Activated CD4-positive, alpha-beta memory T cell treated with anti-CD3 and anti-CD28 coated beads for 36 hours (primary cell): ENCODE measurements around the gene VPS37B. TPM values are rescaled to one million over a fixed set of nuclear protein-coding genes. Genes with fewer than 3 reads are reported as not detected.

ENCODE experiments used
- CTCF ChIA-PET: fragments of 350-600 bp; sonication (Branson Sonifier 250); formaldehyde crosslinking; loops from one replicate; lab custom pipeline; 2021; ENCODE audit warnings: antibody characterized with exemption, inconsistent platforms; lab: Charles Lee
- POLR2A ChIA-PET: fragments of 350-600 bp; sonication (Branson Sonifier 250); formaldehyde crosslinking; loops from one replicate; lab custom pipeline; 2021; ENCODE audit warnings: antibody characterized with exemption; lab: Charles Lee
- DNase-seq: peaks from one replicate; pipeline ENCODE4 v3.0.0-alpha.2; 2020
- H3K27ac Mint-ChIP-seq: one replicate; pipeline ENCODE4 v1.8.0; 2021; ENCODE audit warnings: mixed read lengths
- H3K27me3 Mint-ChIP-seq: one replicate; pipeline ENCODE4 v1.8.0; 2021; ENCODE audit warnings: mixed read lengths
- H3K36me3 Mint-ChIP-seq: one replicate; pipeline ENCODE4 v1.8.0; 2021; ENCODE audit warnings: mixed read lengths
- H3K4me1 Mint-ChIP-seq: one replicate; pipeline ENCODE4 v1.8.0; 2021; ENCODE audit warnings: low read depth, mixed read lengths
- H3K4me3 Mint-ChIP-seq: one replicate; pipeline ENCODE4 v1.8.0; 2021; ENCODE audit warnings: mild to moderate bottlenecking, mixed read lengths
- H3K9me3 Mint-ChIP-seq: one replicate; pipeline ENCODE4 v1.8.0; 2021; ENCODE audit warnings: mixed read lengths
- intact Hi-C: fragments of 100-400 bp; cut with micrococcal nuclease; formaldehyde crosslinking; loops from one replicate; pipeline ENCODE4 v1.15.1; 2023
- total RNA-seq, 2 experiments: library from RNA; stranded (reverse); gene quantifications; one replicate each; pipeline ENCODE4 v1.2.3, GENCODE V29; 2021

The VPS37B gene
- total RNA-seq, 2 experiments from 2014 or later = 10.0 to 10.4 TPM

DNA sequence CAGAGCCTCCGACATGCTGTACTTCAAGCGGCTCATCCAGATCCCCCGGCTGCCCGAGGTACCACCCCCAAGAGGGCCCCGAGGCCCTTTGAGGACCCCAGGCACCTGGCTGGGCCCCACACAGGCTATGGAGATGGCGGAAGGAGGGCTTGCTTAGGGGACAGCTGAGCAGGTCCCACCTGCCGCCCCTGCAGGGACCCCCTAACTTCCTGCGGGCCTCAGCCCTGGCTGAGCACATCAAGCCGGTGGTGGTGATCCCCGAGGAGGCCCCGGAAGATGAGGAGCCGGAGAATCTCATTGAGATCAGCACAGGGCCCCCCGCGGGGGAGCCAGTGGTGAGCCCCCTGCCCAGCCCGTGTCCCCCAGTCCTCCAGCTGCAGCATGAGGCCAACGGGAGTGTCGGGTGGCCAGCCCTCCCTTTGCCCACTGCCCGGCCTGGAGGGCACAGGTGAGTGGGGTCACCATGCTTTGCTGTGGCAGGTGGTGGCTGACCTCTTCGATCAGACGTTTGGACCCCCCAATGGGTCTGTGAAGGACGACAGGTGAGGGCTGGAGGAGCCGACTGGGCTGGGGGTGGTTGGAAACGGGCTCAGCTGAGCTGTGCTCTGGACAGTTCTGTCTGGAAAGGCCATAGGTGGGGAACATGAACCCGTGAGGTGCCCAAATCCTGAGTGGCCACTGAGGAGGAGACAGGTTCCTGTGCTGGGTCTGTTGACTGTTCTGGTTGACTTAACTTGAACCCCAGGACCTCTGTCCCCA is 40.7 kb downstream of the VPS37B start:
- Mint-ChIP-seq H3K27ac (no peak overlapping the region), H3K4me1 (no peaks in the 10 kb centered on the region), H3K36me3 (peaks cover 2% of the 10 kb centered on the region), H3K27me3 (no peaks in the 10 kb centered on the region), H3K9me3 (no peaks in the 10 kb centered on the region), H3K4me3 (no peak overlapping the region)
- DNase-seq = no peak
- ChIA-PET POLR2A (no interaction called here), CTCF (interaction anchor here (1.5 kb wide), 1 partner anchor 97 kb away, joined by 9 read pairs; no protein-coding TSS in a partner anchor)
- intact Hi-C loops = no loop called here

DNA sequence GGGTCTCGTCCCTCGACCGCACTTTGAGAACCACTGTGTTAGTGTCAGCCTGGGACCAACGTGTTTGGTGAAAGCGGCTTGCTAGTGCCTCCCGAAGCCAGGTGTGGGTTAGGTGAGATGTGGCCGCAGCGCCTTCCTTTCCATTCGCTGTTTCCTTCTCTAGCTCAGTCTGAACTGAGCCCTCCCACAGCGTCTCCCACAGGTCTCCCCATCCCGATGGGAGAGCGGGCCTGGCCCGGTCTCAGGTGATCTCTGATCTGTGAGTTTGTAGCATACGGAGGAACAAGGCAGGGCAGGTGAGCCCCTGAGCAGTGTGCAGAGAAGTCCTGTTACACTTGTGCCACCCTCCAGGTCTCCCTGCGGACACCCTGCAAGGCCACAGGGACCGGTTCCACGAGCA is 41.4 kb downstream of the VPS37B start:
- H3K4me1 Mint-ChIP-seq = no peaks in the 10 kb centered on the region
- H3K27me3 Mint-ChIP-seq = no peaks in the 10 kb centered on the region
- DNase-seq = no peak
- ChIA-PET POLR2A (interaction anchor here (0.6 kb wide), 1 partner anchor 94 kb away, joined by 4 read pairs; no protein-coding TSS in a partner anchor), CTCF (interaction anchor here (1.1 to 1.4 kb wide), 2 partner anchors 8 to 98 kb away, joined by 3 to 5 read pairs; no protein-coding TSS in a partner anchor)
- no peak overlapping the region for H3K27ac Mint-ChIP-seq
- peaks cover 2% of the 10 kb centered on the region for H3K36me3 Mint-ChIP-seq
- intact Hi-C loops = no loop called here
- no peak overlapping the region for H3K4me3 Mint-ChIP-seq
- no peaks in the 10 kb centered on the region for H3K9me3 Mint-ChIP-seq

DNA sequence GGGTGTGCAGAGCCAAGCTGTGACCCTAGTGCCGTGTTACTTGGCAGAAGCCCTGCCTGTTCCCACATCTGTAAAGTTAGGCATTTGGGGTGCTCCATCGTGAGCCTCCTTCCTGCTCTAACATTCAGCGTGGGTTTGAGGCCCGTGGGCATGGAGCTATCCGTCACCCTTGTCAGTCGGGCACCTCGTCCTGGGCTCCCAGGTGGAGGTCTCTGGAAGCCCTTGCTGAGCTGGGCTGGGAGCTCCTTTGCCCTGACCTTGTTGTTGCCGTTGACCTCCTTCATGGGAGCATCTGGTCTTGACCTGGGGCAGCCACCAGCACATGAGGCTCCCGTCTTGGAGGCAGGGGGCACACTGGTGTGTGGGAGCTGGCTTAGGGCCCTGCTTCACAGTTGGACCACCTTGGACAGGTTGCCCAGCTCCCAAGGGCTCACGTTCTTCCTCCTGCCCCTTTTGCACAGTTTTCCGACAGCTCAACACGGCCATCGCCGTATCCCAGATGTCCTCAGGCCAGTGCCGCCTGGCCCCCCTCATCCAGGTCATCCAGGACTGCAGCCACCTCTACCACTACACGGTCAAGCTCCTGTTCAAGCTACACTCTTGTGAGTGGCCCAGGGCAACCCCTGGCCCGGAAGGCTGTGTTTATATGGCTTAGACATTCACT is 42.2 kb downstream of the VPS37B start:
- H3K4me1 Mint-ChIP-seq = no peaks in the 10 kb centered on the region
- POLR2A ChIA-PET = no interaction called here
- intact Hi-C loops = no loop called here

DNA sequence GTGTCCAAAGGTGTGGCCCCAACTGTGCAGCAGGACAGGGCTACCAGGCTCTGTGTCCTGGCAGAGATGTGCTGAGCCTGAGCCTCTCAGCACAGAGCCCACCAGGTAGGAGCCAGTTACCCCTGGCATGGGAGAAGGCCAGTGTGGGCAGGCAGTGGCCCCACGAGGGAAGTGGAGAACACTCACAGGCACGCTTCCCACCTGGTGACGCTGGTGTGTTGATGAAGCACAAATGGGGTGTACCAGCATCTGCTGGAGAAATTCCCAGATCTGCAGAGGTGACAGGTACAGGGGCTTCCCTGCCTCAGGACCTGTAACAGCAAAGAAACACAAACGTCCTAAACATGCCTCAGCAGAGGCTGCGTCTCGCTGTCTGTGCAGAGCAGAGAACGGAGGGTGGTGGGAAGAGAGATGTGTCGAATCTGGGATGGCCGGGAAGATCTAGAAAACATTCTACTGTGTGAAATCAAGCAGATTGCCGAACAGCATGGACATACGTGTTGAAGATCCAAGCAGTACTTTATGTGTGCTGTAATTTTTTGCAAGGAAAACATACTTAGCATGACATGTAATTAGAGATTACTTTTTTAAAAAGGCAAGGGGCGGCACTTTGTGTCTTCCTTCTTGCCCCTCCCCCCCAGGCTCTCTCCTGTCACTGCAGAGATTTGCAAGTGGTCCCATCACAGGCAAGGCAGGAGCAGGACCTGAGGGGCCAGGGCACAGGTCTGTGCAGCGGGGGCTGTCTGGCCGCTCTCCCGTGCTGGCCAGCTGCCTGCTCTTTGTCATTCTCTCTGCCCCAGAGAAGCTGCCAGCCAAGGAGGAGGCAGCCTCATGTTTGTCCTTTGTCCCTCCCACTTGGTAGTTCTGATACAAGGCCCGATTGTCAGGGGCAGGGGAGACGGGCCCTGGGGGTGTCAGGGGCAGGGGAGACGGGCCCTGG is 43.3 kb downstream of the VPS37B start:
- Mint-ChIP-seq H3K4me3 (no peak overlapping the region), H3K9me3 (no peaks in the 10 kb centered on the region), H3K27me3 (no peaks in the 10 kb centered on the region), H3K27ac (no peak overlapping the region), H3K4me1 (no peaks in the 10 kb centered on the region), H3K36me3 (peaks cover 1% of the 10 kb centered on the region)
- POLR2A ChIA-PET = no interaction called here
- CTCF ChIA-PET = no interaction called here
- DNase-seq = no peak
- intact Hi-C loops = no loop called here

More for the DNA sequence above, 42.2 kb downstream of the VPS37B start:
- CTCF ChIA-PET = interaction anchor here (1.1 to 1.4 kb wide), 2 partner anchors 9 to 99 kb away, joined by 3 to 5 read pairs; no protein-coding TSS in a partner anchor
- H3K27me3 Mint-ChIP-seq = no peaks in the 10 kb centered on the region
- no peak overlapping the region for H3K4me3 Mint-ChIP-seq
- H3K36me3 Mint-ChIP-seq = peaks cover 2% of the 10 kb centered on the region
- DNase-seq = no peak
- no peaks in the 10 kb centered on the region for H3K9me3 Mint-ChIP-seq
- H3K27ac Mint-ChIP-seq = no peak overlapping the region

DNA sequence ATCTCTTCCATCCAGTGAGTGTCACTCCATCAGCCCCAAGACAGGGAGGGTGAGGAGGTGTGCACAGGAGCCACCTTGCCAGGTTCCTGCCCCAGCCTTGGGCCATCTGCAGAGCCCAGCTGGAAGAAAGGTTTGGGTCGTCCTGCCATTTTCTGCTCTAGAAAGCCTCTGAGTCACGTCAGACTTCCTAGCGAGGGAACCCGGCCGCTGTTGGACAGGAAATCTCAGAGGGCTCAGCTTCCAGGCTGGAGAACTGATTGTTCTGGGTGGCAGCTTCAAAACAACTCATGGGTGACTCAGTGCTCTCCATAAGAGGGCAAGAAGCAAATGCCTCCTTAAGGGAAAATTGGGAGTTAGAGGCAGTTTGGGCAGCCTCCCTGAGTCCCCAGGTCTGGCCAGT is 44.1 kb downstream of the VPS37B start:
- H3K36me3 Mint-ChIP-seq = no peaks in the 10 kb centered on the region
- H3K4me3 Mint-ChIP-seq = no peak overlapping the region
- no peak for DNase-seq
- no peaks in the 10 kb centered on the region for H3K4me1 Mint-ChIP-seq
- intact Hi-C loops = no loop called here
- no peaks in the 10 kb centered on the region for H3K9me3 Mint-ChIP-seq
- no peak overlapping the region for H3K27ac Mint-ChIP-seq
- ChIA-PET CTCF (no interaction called here), POLR2A (no interaction called here)
- no peaks in the 10 kb centered on the region for H3K27me3 Mint-ChIP-seq

DNA sequence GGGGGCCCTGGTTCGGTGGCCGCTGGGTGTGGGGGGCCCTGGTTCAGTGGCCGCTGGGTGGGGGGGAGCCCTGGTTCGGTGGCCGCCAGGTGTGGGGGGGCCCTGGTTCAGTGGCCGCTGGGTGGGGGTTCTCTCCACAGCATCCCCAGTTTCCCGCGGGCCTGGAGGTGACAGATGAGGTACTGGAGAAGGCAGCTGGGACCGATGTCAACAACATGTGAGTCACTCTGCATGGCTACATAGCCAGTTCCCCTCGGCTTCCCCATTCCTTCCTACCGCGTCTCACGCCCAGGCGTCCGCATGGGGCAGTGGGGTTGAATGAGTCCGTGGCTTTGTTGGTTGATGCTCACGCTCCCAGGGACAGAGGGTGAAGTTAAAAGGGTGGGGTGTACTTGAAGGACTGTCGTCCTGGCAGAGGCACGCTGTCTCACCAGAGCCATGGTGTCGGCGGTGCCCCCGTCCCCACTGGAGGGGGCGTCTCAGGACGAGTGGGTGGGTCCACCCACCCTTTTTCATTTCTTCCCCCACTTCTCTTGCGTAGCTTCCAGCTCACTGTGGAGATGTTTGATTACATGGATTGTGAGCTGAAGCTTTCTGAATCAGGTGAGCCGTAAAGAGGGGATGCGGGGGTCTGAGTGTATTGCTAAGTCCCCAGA is 45.1 kb downstream of the VPS37B start:
- no peaks in the 10 kb centered on the region for H3K9me3 Mint-ChIP-seq
- no peaks in the 10 kb centered on the region for H3K4me1 Mint-ChIP-seq
- ChIA-PET CTCF (no interaction called here), POLR2A (no interaction called here)
- no peaks in the 10 kb centered on the region for H3K36me3 Mint-ChIP-seq
- no peak overlapping the region for H3K27ac Mint-ChIP-seq
- intact Hi-C loops = no loop called here
- H3K27me3 Mint-ChIP-seq = no peaks in the 10 kb centered on the region
- no peak for DNase-seq
- H3K4me3 Mint-ChIP-seq = no peak overlapping the region

DNA sequence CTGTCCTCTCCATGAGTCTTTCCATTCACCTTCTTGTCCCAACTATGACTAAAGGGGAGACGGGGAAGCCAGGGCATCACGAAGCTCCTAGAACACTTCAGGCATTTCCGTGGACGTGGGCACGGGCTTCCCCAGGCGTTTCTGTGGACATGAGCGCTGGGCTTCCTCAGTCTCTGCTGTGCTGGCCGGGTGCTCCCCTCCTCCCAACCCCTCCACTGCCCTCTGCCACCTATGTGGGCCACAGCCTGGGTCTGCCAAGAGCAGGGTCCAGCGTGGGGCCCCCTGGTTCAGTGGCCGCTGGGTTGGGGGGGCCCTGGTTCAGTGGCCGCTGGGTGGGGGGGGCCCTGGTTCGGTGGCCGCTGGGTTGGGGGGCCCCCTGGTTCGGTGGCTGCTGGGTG is 45.9 kb downstream of the VPS37B start:
- Mint-ChIP-seq H3K4me3 (no peak overlapping the region), H3K9me3 (no peaks in the 10 kb centered on the region), H3K27ac (no peak overlapping the region), H3K27me3 (no peaks in the 10 kb centered on the region), H3K4me1 (no peaks in the 10 kb centered on the region), H3K36me3 (no peaks in the 10 kb centered on the region)
- no peak for DNase-seq
- intact Hi-C loops = no loop called here
- POLR2A ChIA-PET = no interaction called here
- CTCF ChIA-PET = interaction anchor here (0.8 kb wide), 1 partner anchor 11 kb away, joined by 4 read pairs; no protein-coding TSS in a partner anchor

DNA sequence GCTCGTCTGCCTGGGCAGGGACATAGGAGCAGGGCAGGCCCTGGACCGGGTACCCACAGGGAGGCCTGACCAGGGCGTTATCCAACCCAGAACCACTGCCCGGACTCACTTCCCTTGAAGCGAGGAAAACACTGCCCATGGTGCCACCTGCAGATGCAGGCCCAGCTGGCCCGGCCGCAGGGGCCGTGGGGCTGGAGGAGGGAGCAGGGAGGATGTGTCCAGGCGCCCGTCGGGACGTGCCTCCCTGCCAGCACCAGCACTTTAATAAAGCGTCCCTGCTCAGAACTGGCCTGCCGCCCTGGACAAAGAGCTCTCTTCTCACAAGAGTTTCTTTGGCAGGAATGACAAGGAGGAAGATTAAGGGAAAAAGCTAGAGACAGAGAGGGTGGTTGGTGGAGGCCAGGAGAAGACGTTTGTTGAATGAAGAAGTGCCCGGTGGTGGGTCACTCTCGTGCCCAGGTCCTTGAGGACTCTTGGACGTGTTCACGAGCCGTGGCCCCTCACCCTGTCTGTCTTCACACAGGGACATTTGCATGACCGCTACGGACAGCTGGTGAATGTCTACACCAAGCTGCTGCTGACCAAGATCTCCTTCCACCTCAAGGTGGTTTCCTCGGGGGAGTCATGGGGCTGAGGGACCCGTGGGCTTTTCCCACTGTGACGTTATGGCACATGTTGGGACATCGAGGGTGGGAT is 46.4 kb downstream of the VPS37B start:
- no peak overlapping the region for H3K27ac Mint-ChIP-seq
- DNase-seq = no peak
- no peaks in the 10 kb centered on the region for H3K36me3 Mint-ChIP-seq
- no peak overlapping the region for H3K4me3 Mint-ChIP-seq
- H3K4me1 Mint-ChIP-seq = no peaks in the 10 kb centered on the region
- ChIA-PET POLR2A (no interaction called here), CTCF (interaction anchor here (0.8 to 1.4 kb wide), 2 partner anchors 10 to 11 kb away, joined by 4 to 5 read pairs; no protein-coding TSS in a partner anchor)
- intact Hi-C loops = no loop called here
- no peaks in the 10 kb centered on the region for H3K9me3 Mint-ChIP-seq
- no peaks in the 10 kb centered on the region for H3K27me3 Mint-ChIP-seq

DNA sequence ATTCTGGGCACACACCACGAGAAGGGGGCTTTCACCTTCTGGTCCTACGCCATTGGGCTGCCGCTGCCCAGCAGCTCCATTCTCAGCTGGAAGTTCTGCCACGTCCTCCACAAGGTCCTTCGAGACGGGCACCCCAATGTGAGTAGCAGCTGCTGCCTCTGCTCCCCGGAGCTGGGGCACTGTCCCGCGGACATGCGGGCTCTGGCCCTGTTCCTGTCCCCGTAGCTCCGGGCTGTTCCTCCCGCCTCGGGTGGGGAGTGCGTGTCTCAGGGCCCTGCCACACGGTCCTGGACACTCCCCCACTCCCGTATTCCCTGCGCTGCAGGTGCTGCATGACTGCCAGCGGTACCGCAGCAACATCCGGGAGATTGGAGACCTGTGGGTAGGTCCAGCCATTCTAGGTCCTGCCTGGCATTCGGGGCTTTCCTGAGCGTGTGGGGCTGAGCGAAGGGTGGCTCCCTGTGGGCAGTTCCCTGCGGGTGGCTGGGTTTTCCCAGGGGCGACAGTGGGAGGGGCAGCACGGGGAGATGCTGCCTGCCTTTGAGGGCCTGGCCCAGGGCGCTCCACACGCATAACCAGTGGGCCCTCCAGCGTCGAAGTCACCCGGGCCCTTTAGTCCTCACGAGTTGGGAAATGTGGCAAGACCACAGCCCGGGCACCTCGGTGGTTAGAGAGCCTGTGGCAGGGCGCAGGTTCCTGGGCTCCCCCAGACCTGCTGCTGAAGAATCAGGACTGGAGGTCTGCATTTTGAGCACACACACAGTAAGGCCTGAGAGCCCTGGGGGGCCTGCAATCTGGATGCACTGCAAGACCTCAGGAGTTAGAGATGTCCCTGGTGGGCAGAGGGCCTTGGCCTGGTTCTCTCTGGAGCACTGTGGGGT is 47.2 kb downstream of the VPS37B start:
- no peak for DNase-seq
- ChIA-PET POLR2A (no interaction called here), CTCF (interaction anchor here (1.4 to 3.2 kb wide), 2 partner anchors 11 to 55 kb away, joined by 5 to 11 read pairs; no protein-coding TSS in a partner anchor)
- no peaks in the 10 kb centered on the region for H3K4me1 Mint-ChIP-seq
- H3K27me3 Mint-ChIP-seq = no peaks in the 10 kb centered on the region
- no peaks in the 10 kb centered on the region for H3K36me3 Mint-ChIP-seq
- no peak overlapping the region for H3K4me3 Mint-ChIP-seq
- no peak overlapping the region for H3K27ac Mint-ChIP-seq
- no peaks in the 10 kb centered on the region for H3K9me3 Mint-ChIP-seq
- intact Hi-C loops = no loop called here

DNA sequence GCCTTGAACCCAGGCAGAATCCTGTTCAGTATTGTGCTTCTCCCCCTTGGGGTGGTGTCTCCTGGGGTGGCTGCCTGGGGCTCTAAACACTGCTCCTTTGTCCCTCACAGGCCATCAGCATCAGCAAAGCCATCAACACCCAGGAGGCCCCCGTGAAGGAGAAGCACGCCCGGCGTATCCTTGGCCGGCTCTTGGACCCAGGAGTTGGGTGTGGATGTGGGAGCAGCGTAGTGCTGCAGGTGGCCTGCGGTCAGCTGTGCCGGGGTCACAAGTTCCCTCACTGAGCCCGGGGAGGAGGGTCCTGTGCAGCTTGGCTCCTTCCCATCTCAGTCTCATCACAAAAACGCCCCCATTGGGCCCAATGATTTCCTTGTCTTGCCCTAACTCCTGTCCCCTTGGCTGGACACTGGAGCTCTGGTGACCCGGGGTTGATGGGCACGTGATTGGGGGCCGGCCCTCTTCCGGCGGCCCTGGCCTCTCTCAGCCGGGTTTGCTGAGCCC is 48.0 kb downstream of the VPS37B start:
- H3K27me3 Mint-ChIP-seq = no peaks in the 10 kb centered on the region
- H3K36me3 Mint-ChIP-seq = no peaks in the 10 kb centered on the region
- no peaks in the 10 kb centered on the region for H3K4me1 Mint-ChIP-seq
- DNase-seq = no peak
- POLR2A ChIA-PET = no interaction called here
- intact Hi-C loops = no loop called here
- CTCF ChIA-PET = interaction anchor here (1.4 to 3.2 kb wide), 2 partner anchors 12 to 54 kb away, joined by 5 to 11 read pairs; no protein-coding TSS in a partner anchor
- H3K27ac Mint-ChIP-seq = no peak overlapping the region
- H3K4me3 Mint-ChIP-seq = no peak overlapping the region
- H3K9me3 Mint-ChIP-seq = no peaks in the 10 kb centered on the region
